GM18907 (cell line): Measurements from ENCODE around the gene UBE2H.
"Not testable (repeated sequence)": the region's sequence is repeated elsewhere in the genome, so short reads cannot be mapped to it uniquely, and the experiment has no call there.

Source experiments
- ATAC-seq: cut with Tn5 transposase; IDR thresholded peaks from one replicate; pipeline ENCODE4 v1.9.1; 2021; ENCODE audit warnings: mild to moderate bottlenecking, moderate library complexity; ENCODE audit not compliant: unreplicated experiment

UBE2H gene

GRCh38 chr7:129911790-129912189, 41.0 kb downstream of the UBE2H start:
- ATAC-seq = no peak

GRCh38 chr7:129909669-129910068, 43.1 kb downstream of the UBE2H start:
- no peak for ATAC-seq

DNA sequence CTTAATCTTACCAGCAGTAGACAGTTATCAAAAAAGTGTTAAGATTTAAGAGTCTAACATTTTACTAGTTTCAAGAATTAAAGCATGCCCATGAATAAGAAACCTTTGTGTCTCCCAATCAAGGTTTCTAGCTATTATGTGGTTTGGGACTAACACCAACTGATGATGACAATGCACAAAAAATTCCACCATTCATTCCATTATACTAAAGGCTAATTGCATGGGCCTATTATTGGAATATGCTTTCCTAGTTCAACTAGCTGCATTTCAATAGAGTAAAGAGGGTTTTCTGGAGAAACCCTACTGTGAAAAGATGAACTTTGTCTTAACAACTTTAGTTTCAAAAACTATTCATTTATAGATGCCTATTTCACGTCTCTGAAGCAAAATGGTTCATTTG, 44.6 kb downstream of the UBE2H start:
- ATAC-seq = no peak

DNA sequence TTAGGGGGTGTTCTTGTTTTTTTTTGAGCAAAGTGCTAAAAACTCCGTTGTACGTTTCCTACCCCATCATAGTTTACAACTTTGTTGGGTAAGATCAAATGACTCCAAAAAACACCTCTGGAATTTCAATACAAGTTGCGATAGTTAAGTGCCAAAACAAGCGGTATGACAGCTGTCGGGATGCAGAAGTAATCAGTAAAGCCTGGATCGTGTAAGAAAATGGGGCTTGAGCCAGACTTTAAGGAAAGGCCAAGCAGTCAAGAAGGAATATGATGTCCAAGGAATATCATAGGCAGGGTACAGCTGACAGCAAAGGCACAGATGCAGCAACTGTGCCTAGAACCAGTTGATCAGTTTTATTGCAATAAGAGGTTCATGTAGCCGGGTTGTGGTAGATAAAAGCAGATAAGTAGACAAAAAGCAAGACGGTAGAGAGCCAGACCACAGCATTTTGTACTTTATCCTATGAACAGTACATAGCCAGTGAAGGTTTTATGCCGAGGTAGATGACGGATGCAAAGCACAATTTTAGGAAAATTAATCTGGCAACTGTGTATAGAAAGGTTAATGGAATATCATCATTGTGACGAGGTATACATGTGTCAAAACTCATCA, 45.5 kb downstream of the UBE2H start:
- ATAC-seq = no peak

DNA sequence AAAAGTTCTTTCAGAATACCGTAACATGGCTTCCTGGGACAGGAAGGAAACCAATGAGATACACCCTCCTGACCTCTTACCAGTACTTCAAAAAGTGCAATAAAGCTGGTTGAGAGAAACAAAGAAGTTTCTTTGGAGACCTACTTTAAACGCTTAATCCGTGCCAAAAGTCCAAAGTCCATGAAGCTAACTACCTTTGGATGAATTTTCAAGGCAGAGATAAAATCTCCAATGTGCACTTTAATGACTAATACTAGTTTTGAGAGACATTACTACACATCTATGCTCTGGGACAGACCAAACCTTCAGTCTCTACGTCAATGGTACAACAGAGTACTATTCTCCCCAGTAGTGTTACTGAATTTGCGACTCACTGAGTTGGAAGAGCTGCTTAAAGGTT, 46.1 kb downstream of the UBE2H start:
- ATAC-seq = no peak

DNA sequence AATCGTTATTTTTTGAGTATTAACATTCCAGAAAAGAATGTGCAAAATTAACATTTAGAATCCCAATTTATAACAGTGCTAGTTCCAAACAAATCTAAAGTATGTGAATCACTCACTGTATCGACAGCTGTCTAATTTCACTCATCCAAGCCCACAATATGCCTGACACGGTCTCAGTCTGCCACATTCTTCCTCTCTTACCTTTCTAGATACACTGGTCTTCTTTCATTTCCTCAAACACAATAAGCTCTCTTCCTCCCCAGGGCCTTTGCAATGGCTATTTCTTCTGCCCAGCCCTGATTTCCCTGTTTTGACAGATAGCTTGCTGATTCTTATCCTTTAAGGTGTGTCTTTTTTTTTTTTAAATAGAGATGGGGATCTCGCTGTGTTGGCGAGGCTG, 48.8 kb downstream of the UBE2H start:
- ATAC-seq = peak; percentile 66

GRCh38 chr7:129902788-129903422, 49.9 kb downstream of the UBE2H start:
- no peak for ATAC-seq

GRCh38 chr7:129898502-129899160, 54.1 kb downstream of the UBE2H start:
- no peak for ATAC-seq

DNA sequence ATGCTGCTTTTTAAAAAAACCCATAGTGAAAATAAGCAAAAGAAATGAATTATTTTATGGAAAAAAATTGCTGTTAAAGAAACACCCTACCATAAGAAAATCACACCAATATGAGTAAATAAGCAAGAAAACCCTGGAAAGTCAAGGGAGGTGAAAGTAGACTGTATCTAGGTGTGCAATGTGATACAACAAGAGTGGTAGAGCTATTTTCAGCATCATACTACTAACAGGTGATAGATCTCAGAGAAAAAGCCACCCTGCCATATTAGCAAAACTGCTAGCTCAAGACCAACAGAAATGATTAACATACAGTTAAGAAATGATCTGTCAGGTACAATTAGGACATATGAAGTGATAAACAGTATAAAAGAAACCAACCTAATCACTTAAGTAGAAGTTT, 54.8 kb downstream of the UBE2H start:
- no peak for ATAC-seq

DNA sequence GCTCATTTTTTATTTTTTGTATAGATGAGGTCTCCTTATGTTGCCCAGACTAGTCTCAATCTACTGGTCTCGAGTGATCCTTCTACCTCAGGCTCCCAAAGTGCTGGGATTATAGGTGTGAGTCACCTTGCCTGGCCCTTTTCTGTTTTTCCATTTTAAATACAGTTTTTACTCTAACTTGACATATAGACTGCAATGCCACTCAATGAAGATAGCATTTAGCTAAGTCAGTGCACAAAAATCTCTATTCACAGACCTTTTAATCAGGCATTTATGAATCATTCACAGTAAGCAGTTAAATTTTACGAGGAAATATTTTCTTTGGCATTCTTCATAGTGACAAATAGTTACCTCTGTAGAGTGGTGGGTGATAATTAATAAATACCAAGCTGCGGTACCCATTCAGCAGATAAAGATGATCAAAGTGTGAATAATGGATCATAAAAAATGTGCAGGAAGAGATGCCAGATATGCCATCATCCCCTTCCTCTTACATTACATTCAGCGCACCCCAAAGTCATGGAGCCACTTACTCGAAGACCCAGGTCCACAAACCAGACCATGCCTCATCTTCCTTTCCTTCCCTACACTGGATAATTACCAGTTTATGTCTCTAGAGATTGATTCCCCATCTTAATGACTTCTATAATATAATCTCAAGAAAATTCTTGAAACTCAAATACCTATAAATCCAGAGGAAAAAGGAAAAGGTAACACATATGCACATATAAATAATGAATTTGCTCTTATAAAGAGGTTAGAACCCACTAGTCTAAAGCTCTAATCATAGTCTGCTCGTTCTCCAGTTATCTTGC, 56.0 kb downstream of the UBE2H start:
- no peak for ATAC-seq

DNA sequence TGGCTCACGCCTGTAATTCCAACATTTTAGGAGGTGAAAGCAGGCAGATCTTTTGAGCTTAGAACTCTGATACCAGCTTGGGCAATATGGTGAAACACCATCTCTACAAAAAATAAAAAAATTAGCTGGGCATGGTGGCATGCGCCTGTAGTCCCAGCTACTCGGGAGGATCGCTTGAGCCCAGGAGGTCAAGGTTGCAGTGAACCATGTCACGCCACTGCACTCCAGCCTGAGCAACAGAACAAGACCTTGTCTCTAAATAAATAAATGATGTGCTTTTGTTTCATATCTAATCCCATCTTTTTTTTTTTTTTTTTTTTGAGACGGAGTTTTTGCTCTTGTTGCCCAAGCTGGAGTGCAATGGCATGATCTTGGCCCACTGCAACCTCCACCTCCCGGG, 58.6 kb downstream of the UBE2H start:
- not testable (repeated sequence) for ATAC-seq

- no peak for ATAC-seq
Observed at GRCh38 chr7:129890090-129890489, 62.7 kb downstream of the UBE2H start.

- no peak for ATAC-seq
Observed at GRCh38 chr7:129889133-129889844, 63.5 kb downstream of the UBE2H start.

GRCh38 chr7:129887865-129888264, 64.9 kb downstream of the UBE2H start:
- ATAC-seq = no peak

DNA sequence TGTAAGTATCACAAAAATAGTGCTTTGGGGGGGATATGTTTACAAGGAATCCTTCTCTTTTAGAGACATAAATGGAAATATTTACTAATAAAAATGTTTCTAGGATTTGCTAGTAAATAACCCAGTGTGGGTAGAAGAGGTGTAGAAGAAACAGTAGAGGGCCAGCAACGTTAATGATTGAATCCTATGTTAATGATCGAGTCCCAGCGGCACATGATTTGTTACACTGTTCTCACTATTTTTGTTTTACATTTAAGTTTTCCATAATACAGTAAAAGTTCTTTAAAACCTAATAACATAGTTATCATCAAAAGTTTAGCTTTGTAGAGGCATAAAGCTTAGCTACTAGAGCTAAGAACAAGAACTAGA, 66.0 kb downstream of the UBE2H start:
- no peak for ATAC-seq

DNA sequence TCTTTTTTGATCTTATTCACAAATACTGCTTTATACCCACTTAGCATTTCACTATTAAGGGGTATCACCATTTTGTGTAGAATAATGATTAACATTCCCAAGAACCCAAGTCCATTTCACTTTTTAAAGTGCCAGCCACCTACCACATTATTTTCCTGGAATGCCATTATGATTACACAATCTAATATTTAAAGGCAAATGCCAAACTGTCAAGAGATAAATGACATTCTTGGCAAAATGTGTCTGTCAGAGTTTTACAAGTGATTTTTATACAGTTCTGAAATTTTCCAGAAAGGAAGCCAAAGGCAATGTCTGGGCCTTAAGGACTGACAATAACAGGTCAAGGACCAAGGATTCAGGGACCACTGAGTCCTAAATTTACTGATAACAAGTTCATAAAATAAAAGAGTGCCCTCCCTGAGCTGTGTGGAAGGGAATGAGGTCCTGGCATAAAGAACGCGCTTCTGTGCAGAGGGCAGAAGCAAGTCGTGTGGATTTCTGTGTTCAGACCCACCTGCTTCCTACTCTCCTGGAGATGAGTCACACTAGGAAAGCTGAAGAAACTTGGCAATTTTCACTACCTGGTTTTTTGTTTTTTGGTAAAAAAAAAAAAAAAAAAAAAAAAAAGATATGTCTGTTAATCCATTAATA, 66.5 kb downstream of the UBE2H start:
- no peak for ATAC-seq

DNA sequence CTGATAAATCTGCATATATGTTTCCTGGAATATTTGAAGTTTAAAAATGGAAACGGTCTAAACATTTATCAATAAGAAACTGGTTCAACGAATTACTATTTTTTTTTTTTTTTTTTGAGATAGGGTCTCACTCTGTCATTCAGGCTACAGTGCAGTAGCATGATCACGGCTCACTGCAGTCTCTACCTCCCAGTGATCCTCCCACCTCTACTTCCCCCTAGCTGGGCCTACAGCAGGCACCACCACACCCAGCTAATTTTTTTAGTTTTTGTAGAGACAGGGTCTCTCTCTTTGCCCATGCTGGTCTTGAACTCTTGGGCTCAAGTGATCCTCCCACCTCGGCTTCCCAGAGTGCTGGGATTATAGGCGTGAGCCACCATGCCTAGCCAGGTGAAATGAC, 68.3 kb downstream of the UBE2H start:
- ATAC-seq = no peak

DNA sequence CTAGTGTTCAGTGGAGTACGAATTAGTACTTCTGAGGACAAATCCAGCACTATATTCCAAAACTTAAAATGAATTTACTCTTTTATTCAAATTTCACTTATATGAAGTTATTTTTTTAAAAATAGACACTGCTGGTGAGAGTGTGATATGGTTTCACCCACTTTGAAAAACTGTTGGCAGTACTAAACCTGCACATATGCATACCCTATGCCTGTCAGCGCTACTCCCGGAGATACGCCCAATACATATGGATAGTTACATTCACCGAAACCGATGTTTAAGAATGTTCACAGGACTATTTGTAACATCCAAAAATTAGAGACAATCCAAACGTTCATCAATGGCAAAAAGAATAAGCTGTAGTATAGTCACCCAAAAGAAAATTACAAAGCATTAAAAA, 69.6 kb downstream of the UBE2H start:
- ATAC-seq = no peak

DNA sequence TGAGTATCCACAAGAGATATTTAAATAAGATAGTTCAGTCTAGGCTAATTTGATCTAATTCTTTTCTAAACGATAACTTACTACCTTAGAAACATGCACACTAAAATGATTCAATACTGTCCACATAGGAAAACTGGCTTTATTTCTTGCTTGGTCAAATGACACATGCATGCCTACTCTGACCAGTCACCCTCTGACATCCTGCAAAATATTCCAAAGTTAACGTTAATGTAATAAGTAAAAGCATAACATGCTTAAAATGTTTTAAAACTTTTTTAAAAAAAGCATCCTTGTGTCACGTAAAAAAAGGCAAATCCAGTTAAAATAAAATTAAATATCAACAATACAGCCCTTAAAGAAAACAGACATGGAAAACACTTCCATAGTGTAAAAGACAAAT, 70.2 kb downstream of the UBE2H start:
- ATAC-seq = no peak

GRCh38 chr7:129877146-129877792, 75.5 kb downstream of the UBE2H start:
- ATAC-seq = no peak
